ENCODE results near the gene TRAF3. TPM values are rescaled to one million over a fixed set of nuclear protein-coding genes. Genes with fewer than 3 reads are reported as not detected.
"Not testable (repeated sequence)": the region's sequence is repeated elsewhere in the genome, so short reads cannot be mapped to it uniquely, and the experiment has no call there.

TRAF3 gene
- total RNA-seq, 1 experiment from 2014 or later, result 25.3 TPM

DNA sequence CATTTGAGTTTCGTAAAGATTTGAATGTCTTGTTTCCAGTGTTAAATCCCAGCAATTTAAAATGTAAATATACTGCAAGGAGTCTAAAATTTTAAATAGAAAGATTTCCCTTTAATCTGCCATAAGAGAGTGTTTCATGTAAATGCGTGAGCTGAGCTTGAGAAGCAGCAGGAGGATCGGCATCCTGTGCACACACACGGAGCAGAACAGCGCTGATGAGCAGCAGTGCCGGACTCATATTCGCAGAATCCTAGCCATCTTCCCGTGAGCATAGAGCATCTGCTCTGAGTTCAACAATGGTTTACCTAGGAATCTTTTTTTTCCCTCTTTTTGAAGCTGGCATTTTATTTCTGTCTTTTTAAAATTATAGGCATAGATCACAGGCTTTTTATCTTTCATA, 115.4 kb downstream of the TRAF3 start:
- Mint-ChIP-seq H3K27ac (ENCODE audit: low read depth, unreplicated experiment) (no peak overlapping the region), H3K36me3 (ENCODE audit: insufficient read depth, unreplicated experiment) (peaks cover 53% of the 10 kb centered on the region), H3K9me3 (ENCODE audit: unreplicated experiment) (no peaks in the 10 kb centered on the region), H3K4me1 (ENCODE audit: insufficient read depth, unreplicated experiment) (no peaks in the 10 kb centered on the region), H3K27me3 (ENCODE audit: insufficient read depth, unreplicated experiment) (no peaks in the 10 kb centered on the region), H3K4me3 (ENCODE audit: unreplicated experiment) (no peak overlapping the region)
- TF ChIP-seq, protein P1, sequence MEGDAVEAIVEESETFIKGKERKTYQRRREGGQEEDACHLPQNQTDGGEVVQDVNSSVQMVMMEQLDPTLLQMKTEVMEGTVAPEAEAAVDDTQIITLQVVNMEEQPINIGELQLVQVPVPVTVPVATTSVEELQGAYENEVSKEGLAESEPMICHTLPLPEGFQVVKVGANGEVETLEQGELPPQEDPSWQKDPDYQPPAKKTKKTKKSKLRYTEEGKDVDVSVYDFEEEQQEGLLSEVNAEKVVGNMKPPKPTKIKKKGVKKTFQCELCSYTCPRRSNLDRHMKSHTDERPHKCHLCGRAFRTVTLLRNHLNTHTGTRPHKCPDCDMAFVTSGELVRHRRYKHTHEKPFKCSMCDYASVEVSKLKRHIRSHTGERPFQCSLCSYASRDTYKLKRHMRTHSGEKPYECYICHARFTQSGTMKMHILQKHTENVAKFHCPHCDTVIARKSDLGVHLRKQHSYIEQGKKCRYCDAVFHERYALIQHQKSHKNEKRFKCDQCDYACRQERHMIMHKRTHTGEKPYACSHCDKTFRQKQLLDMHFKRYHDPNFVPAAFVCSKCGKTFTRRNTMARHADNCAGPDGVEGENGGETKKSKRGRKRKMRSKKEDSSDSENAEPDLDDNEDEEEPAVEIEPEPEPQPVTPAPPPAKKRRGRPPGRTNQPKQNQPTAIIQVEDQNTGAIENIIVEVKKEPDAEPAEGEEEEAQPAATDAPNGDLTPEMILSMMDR (IDR thresholded peaks at IDR 0.05; ENCODE audit: unreplicated experiment), result no peak
- no peak for DNase-seq (ENCODE audit: unreplicated experiment)
- ChIA-PET POLR2A (no interaction called here), CTCF (interaction anchor here (0.6 to 1.4 kb wide), 2 partner anchors 14 to 104 kb away, joined by 3 read pairs; no protein-coding TSS in a partner anchor)
- intact Hi-C loops (cut with micrococcal nuclease), result no loop called here
- no TSS peak for BruUV-seq (replicated peaks)

DNA sequence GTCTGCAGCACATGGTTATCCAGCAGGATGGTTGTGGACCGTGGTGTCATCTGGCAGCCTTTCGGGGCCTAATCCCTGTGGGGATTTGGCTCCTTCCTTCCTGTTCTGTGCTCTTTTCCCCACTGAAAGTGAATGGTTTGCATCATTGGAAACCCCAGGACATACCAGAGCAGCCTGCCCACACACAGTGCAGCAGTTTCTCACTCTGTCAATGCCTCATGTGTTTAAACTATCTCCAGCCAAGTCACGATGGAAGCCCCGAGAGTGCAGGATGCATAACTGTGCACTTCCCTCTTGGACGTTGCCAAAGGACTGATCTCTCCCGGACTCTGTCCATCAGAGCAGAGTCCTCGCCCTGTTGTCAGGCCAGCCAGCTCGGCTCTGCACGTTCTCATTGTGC, 116.2 kb downstream of the TRAF3 start:
- Mint-ChIP-seq H3K4me1 (ENCODE audit: insufficient read depth, unreplicated experiment) (no peaks in the 10 kb centered on the region), H3K9me3 (ENCODE audit: unreplicated experiment) (no peaks in the 10 kb centered on the region), H3K27me3 (ENCODE audit: insufficient read depth, unreplicated experiment) (no peaks in the 10 kb centered on the region), H3K27ac (ENCODE audit: low read depth, unreplicated experiment) (no peak overlapping the region), H3K36me3 (ENCODE audit: insufficient read depth, unreplicated experiment) (peaks cover 50% of the 10 kb centered on the region), H3K4me3 (ENCODE audit: unreplicated experiment) (no peak overlapping the region)
- TF ChIP-seq, protein P1 (IDR thresholded peaks at IDR 0.05; ENCODE audit: unreplicated experiment), result no peak
- POLR2A ChIA-PET, result no interaction called here
- intact Hi-C loops (cut with micrococcal nuclease), result no loop called here
- CTCF ChIA-PET, result interaction anchor here (0.6 to 1.1 kb wide), 2 partner anchors 103 to 200 kb away, joined by 3 to 4 read pairs; no protein-coding TSS in a partner anchor
- DNase-seq (ENCODE audit: unreplicated experiment), result no peak
- BruUV-seq (replicated peaks), result no TSS peak

DNA sequence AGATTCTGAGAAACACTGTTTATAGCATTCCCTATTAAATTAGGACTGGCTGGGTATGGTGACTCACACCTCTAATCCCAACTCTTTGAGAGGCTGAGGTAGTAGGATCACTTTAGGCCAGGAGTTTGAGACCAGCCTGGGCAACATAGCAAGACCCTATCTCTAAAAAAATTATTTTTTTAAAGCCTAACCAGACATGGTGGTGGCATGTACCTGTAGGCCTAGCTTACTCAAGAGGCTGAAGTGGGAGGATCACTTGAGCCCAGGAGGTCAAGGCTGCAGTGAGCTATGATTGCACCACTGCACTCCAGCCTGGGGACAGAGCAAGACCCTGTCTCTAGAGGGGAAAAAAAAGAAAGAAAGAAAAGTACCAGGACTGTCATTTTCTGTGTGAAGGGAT, 119.5 kb downstream of the TRAF3 start:
- H3K4me3 Mint-ChIP-seq (ENCODE audit: unreplicated experiment); H3K9me3 Mint-ChIP-seq (ENCODE audit: unreplicated experiment); H3K27ac Mint-ChIP-seq (ENCODE audit: low read depth, unreplicated experiment); H3K4me1 Mint-ChIP-seq (ENCODE audit: insufficient read depth, unreplicated experiment); DNase-seq (ENCODE audit: unreplicated experiment); H3K27me3 Mint-ChIP-seq (ENCODE audit: insufficient read depth, unreplicated experiment); intact Hi-C loops (cut with micrococcal nuclease); CTCF ChIA-PET; BruUV-seq (replicated peaks): not testable (repeated sequence)
- POLR2A ChIA-PET, result interaction anchor here (0.6 kb wide), 1 partner anchor 228 kb away, joined by 3 read pairs; no protein-coding TSS in a partner anchor
- H3K36me3 Mint-ChIP-seq (ENCODE audit: insufficient read depth, unreplicated experiment), result peaks cover 40% of the 10 kb centered on the region

DNA sequence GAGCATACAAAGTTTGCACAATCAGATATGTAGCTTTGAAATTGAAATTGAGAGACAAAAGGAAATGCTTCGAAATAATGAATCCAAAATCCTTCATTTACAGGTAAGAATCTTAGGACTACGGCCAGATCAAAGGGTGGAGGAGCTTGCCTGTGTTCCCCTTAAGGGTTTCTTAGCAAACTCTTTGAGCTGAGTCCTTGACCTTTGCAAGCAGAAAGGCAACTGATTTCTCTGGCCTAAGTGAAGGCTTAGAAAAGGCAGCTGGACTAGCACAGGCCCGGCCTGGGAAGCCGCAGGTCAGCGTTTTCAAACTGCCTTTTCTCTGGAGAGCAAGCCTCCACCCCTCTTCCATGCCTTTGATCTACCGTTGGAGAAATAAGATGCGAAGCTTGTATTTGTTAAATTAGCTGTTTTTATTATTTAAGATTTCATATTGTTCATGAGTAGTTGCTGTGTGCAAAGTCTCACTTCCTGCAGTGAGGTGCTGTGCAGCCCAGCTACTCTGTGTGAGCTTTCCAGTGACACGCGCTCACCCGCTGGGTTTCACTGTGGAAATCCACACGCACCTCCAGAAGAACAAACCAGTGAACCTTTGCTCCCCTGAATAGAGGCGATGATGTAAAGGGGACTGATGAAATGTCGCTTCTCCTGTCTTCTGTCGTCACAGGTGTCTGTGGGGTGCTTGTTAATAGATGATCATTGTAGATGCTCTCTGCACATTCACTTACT, 120.2 kb downstream of the TRAF3 start:
- intact Hi-C loops (cut with micrococcal nuclease), result no loop called here
- H3K27me3 Mint-ChIP-seq (ENCODE audit: insufficient read depth, unreplicated experiment), result no peaks in the 10 kb centered on the region
- BruUV-seq (replicated peaks), result no TSS peak
- H3K4me1 Mint-ChIP-seq (ENCODE audit: insufficient read depth, unreplicated experiment), result no peaks in the 10 kb centered on the region
- no peak for DNase-seq (ENCODE audit: unreplicated experiment)
- POLR2A ChIA-PET, result interaction anchor here (0.6 kb wide), 1 partner anchor 229 kb away, joined by 3 read pairs; no protein-coding TSS in a partner anchor
- H3K9me3 Mint-ChIP-seq (ENCODE audit: unreplicated experiment), result no peaks in the 10 kb centered on the region
- no peak overlapping the region for H3K4me3 Mint-ChIP-seq (ENCODE audit: unreplicated experiment)
- H3K36me3 Mint-ChIP-seq (ENCODE audit: insufficient read depth, unreplicated experiment), result peaks cover 35% of the 10 kb centered on the region
- H3K27ac Mint-ChIP-seq (ENCODE audit: low read depth, unreplicated experiment), result no peak overlapping the region
- CTCF ChIA-PET, result no interaction called here
- TF ChIP-seq, protein P1 (IDR thresholded peaks at IDR 0.05; ENCODE audit: unreplicated experiment), result no peak
